Measurements from ENCODE around the gene RBPMS2. TPM values are rescaled to one million over a fixed set of nuclear protein-coding genes. Genes with fewer than 3 reads are reported as not detected.

RBPMS2 gene
- total RNA-seq, 5 donors from 2014 or later (not counting 1 experiment from before 2014, with no cell fraction given) = 0.16 to 0.26 (median 0.20) TPM; not detected in 2

DNA sequence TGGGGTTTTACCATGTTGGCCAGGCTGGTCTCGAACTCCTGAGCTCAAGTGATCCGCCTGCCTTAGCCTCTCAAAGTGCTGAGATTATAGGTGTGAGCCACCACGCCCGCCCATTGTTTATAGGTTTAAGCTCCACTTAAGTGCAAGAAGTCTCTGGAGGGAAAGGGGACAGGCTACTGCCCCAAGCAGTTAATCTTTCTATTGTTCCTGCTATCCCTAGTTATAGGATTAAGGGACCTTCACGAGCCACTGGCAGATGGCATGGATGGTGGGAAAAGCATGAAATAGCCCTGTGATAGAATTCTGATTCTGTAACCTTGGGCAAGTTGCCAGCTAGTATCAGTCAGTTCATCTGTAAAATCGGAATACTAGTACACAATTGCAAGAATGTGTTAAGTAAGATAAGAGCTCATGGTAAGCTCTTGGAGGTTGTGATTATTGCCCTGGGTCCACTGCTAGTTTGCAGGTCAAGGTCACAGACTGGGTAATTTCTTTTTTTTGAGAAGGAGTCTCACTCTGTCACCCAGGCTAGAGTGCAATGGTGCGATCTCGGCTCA lies 5.3 kb upstream of the RBPMS2 start:
- Mint-ChIP-seq H3K9me3 (no peaks in the 10 kb centered on the region), H3K36me3 (no peaks in the 10 kb centered on the region), H3K4me3 (no peak overlapping the region), H3K4me1 (peaks cover 4 to 16% (median 9%) of the 10 kb centered on the region in 3 donors), H3K27ac (no peak overlapping the region), H3K27me3 (peaks cover 15 to 20% of the 10 kb centered on the region in 2 donors)
- Histone ChIP-seq H3K4me3 (ENCODE audit: control insufficient read depth in 1 of 2, extremely low read depth in 1 of 2, low read length in 1 of 2) (no peak overlapping the region), H3K36me3 (ENCODE audit: control insufficient read depth in 2 of 2, extremely low read depth in 1 of 2, insufficient read depth in 1 of 2, low read length in 1 of 2) (no peaks in the 10 kb centered on the region), H3K27ac (ENCODE audit: low read length) (no peak overlapping the region), H3K27me3 (replicated peaks in 1 of 2; ENCODE audit: control insufficient read depth in 2 of 2, extremely low read depth in 1 of 2, insufficient read depth in 2 of 2, low read length in 1 of 2) (peaks cover 5 to 16% of the 10 kb centered on the region in 2 experiments), H3K9me3 (no peaks in the 10 kb centered on the region), H3K4me1 (ENCODE audit: control insufficient read depth in 1 of 2, extremely low read depth in 1 of 2, insufficient read depth in 2 of 2, low read length in 2 of 2) (peaks cover 0 to 23% of the 10 kb centered on the region in 2 experiments)
- CTCF ChIA-PET = no interaction called here
- POLR2A ChIA-PET = no interaction called here
- DNase-seq = no peak
- ATAC-seq (replicated peaks in 1 of 4) = no peak
- WGBS (ENCODE audit: insufficient coverage) = no CpG with 5 or more reads among the region's 8 CpGs

DNA sequence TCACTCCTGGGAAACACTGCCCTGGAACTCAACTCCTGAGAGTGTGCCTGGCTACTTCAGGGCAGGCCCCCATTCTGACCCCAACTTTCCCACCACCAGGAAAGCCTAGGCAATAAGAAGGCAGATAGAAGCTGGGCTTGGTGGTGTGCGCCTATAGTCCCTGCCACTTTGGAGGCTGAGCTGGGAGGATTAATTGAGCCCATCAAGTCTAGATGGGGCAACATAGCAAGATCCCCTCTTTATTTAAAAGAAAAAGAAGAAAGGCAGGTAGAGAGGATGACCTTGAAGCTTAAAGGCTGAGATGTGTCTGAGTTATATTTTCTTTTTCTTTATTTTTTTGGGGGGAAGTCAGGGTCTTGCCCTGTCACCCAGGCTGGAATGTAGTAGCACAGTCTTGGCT lies 4.2 kb upstream of the RBPMS2 start:
- no peaks in the 10 kb centered on the region for H3K36me3 ChIP-seq (ENCODE audit: control insufficient read depth in 2 of 2, extremely low read depth in 1 of 2, insufficient read depth in 1 of 2, low read length in 1 of 2)
- H3K36me3 Mint-ChIP-seq = no peaks in the 10 kb centered on the region
- peaks cover 0 to 24% of the 10 kb centered on the region in 2 experiments for H3K4me1 ChIP-seq (ENCODE audit: control insufficient read depth in 1 of 2, extremely low read depth in 1 of 2, insufficient read depth in 2 of 2, low read length in 2 of 2)
- H3K9me3 Mint-ChIP-seq = no peaks in the 10 kb centered on the region
- ChIA-PET POLR2A (no interaction called here), CTCF (interaction anchor here in 1 of 2 donors (0.6 kb wide), 1 partner anchor 1205 kb away, joined by 4 read pairs; no protein-coding TSS in a partner anchor)
- peaks cover 15 to 21% of the 10 kb centered on the region in 2 donors for H3K27me3 Mint-ChIP-seq
- peaks cover 4 to 16% (median 9%) of the 10 kb centered on the region in 3 donors for H3K4me1 Mint-ChIP-seq
- peaks cover 5 to 16% of the 10 kb centered on the region in 2 experiments for H3K27me3 ChIP-seq (replicated peaks in 1 of 2; ENCODE audit: control insufficient read depth in 2 of 2, extremely low read depth in 1 of 2, insufficient read depth in 2 of 2, low read length in 1 of 2)
- no peak overlapping the region for H3K27ac Mint-ChIP-seq
- no peak overlapping the region for H3K4me3 Mint-ChIP-seq
- no peak overlapping the region for H3K27ac ChIP-seq (ENCODE audit: low read length)
- no peak overlapping the region for H3K4me3 ChIP-seq (ENCODE audit: control insufficient read depth in 1 of 2, extremely low read depth in 1 of 2, low read length in 1 of 2)
- no peak for ATAC-seq (replicated peaks in 1 of 4)
- no CpG with 5 or more reads among the region's 1 CpG for WGBS (ENCODE audit: insufficient coverage)
- H3K9me3 ChIP-seq = no peaks in the 10 kb centered on the region
- no peak for DNase-seq

DNA sequence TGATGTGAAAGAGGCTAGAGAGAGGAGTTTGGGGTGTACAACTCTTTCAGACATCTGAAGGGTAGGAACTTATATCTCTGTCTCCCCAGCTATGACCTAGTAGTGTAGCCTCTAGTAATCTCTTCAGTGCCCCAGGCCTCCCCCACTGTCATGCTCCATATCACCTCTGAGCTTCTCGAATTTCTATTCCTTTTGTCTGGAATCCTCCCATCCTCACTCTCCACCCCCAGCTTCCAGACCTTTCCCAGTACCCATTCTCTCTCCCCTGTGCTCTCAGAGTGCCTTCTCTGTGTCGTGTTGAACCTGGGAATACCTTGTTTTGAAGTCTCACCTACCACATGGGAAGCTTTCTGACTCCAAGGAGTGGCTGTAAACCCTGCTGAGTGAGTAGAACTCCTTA lies 3.6 kb upstream of the RBPMS2 start:
- H3K36me3 ChIP-seq (ENCODE audit: control insufficient read depth in 2 of 2, extremely low read depth in 1 of 2, insufficient read depth in 1 of 2, low read length in 1 of 2) = no peaks in the 10 kb centered on the region
- POLR2A ChIA-PET = interaction anchor here in 1 of 2 donors (0.5 kb wide), 1 partner anchor 25 kb away, joined by 3 read pairs; no protein-coding TSS in a partner anchor
- H3K27me3 Mint-ChIP-seq = peaks cover 20 to 26% of the 10 kb centered on the region in 2 donors
- WGBS (ENCODE audit: insufficient coverage) = 38% methylated on average over 1 of the region's 2 CpGs
- H3K4me1 ChIP-seq (ENCODE audit: control insufficient read depth in 1 of 2, extremely low read depth in 1 of 2, insufficient read depth in 2 of 2, low read length in 2 of 2) = peaks cover 0 to 30% of the 10 kb centered on the region in 2 experiments
- no peaks in the 10 kb centered on the region for H3K36me3 Mint-ChIP-seq
- H3K4me3 Mint-ChIP-seq = no peak overlapping the region
- H3K27ac Mint-ChIP-seq = no peak overlapping the region
- ATAC-seq (replicated peaks in 1 of 4) = no peak
- H3K9me3 ChIP-seq = no peaks in the 10 kb centered on the region
- no peak overlapping the region for H3K4me3 ChIP-seq (ENCODE audit: control insufficient read depth in 1 of 2, extremely low read depth in 1 of 2, low read length in 1 of 2)
- H3K27ac ChIP-seq (ENCODE audit: low read length) = no peak overlapping the region
- H3K27me3 ChIP-seq (replicated peaks in 1 of 2; ENCODE audit: control insufficient read depth in 2 of 2, extremely low read depth in 1 of 2, insufficient read depth in 2 of 2, low read length in 1 of 2) = peaks cover 7 to 22% of the 10 kb centered on the region in 2 experiments
- no peaks in the 10 kb centered on the region for H3K9me3 Mint-ChIP-seq
- H3K4me1 Mint-ChIP-seq = peaks cover 7 to 20% (median 9%) of the 10 kb centered on the region in 3 donors
- CTCF ChIA-PET = no interaction called here
- DNase-seq = no peak

DNA sequence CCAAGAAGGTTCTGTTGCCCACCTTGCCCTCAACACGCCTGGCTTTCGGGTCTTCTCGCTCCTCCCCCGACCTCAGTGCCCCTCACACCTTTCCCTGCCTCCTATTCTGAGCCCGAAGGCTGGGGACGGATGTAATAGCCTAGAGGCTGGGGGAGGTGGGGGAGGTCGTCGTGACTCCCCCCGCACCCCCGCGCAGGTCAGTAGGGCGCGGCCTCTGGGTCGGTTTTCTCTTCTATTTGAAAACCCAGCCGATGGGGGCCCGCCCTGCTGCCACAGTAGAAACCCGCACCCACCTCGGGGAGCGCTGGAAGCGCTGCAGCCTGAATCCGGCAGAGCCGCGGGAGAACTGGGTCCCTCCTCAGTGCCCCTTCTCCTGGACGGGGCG lies 1.0 kb upstream of the RBPMS2 start:
- Histone ChIP-seq H3K36me3 (ENCODE audit: control insufficient read depth in 2 of 2, extremely low read depth in 1 of 2, insufficient read depth in 1 of 2, low read length in 1 of 2) (no peaks in the 10 kb centered on the region), H3K4me3 (ENCODE audit: control insufficient read depth in 1 of 2, extremely low read depth in 1 of 2, low read length in 1 of 2) (no peak overlapping the region), H3K27ac (ENCODE audit: low read length) (no peak overlapping the region), H3K9me3 (no peaks in the 10 kb centered on the region), H3K27me3 (replicated peaks in 1 of 2; ENCODE audit: control insufficient read depth in 2 of 2, extremely low read depth in 1 of 2, insufficient read depth in 2 of 2, low read length in 1 of 2) (peaks cover 9 to 35% of the 10 kb centered on the region in 2 experiments), H3K4me1 (ENCODE audit: control insufficient read depth in 1 of 2, extremely low read depth in 1 of 2, insufficient read depth in 2 of 2, low read length in 2 of 2) (peaks cover 0 to 15% of the 10 kb centered on the region in 2 experiments)
- POLR2A ChIA-PET = no interaction called here
- 68% methylated on average over 19 of the region's 25 CpGs for WGBS (ENCODE audit: insufficient coverage)
- CTCF ChIA-PET = no interaction called here
- ATAC-seq (replicated peaks in 1 of 4) = no peak
- no peaks in the 10 kb centered on the region for H3K9me3 Mint-ChIP-seq
- H3K27me3 Mint-ChIP-seq = peaks cover 30 to 46% of the 10 kb centered on the region in 2 donors
- H3K36me3 Mint-ChIP-seq = no peaks in the 10 kb centered on the region
- no peak overlapping the region for H3K27ac Mint-ChIP-seq
- H3K4me3 Mint-ChIP-seq = peak overlapping the region; percentile 64 to 77 (median 71)
- no peak for DNase-seq
- peaks cover 3 to 11% (median 6%) of the 10 kb centered on the region in 3 donors for H3K4me1 Mint-ChIP-seq

DNA sequence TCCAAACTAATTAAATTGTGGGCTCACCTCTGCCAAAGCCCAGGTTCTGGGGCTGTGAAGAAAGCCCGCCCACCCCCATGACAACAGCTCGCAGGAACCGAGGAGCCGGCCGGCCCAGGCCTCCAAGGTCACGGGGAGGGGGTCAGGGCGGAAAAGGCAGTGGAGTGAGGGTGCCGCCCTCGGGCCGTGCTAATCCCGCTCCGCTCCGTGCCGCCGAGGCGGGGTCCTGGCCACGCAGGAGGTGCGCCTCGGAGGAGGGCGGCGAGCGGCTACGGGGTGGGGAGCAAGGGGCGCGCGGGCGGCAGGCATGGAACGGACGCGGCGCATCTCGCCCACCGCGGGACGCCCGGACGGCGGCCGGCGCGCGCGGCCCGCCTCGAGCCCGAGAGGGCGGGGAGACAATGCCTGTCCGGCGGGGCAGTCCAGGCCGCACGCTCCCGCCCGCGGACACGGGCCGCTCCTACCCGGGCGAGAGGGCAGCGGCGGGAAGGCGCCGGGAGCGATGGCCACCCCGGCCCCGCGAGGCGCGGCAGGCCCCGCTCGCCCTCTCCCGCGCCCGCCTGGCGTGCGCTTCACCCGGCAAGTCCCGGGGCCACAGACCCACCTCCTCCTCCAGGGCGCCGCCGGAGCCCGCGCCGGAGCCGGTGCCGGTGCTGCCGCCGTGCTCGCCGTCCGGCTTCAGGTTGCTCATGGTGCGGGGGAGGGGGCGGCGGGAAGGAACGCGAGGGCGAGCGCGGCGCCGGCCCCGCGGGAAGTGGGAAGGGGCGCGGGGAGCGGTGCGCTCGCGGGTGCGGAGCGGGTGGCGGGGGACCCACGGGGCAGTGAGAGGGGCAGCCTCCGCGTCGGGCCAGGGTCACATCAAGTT lies 528 bp downstream of the RBPMS2 start:
- POLR2A ChIA-PET = no interaction called here
- Mint-ChIP-seq H3K27me3 (peaks cover 31 to 44% of the 10 kb centered on the region in 2 donors), H3K9me3 (no peaks in the 10 kb centered on the region), H3K4me1 (peaks cover 3 to 11% (median 6%) of the 10 kb centered on the region in 3 donors), H3K4me3 (peak overlapping the region; percentile 62 to 67 (median 65)), H3K36me3 (no peaks in the 10 kb centered on the region), H3K27ac (no peak overlapping the region)
- H3K9me3 ChIP-seq = no peaks in the 10 kb centered on the region
- H3K36me3 ChIP-seq (ENCODE audit: control insufficient read depth in 2 of 2, extremely low read depth in 1 of 2, insufficient read depth in 1 of 2, low read length in 1 of 2) = no peaks in the 10 kb centered on the region
- peaks cover 0 to 13% of the 10 kb centered on the region in 2 experiments for H3K4me1 ChIP-seq (ENCODE audit: control insufficient read depth in 1 of 2, extremely low read depth in 1 of 2, insufficient read depth in 2 of 2, low read length in 2 of 2)
- ATAC-seq (replicated peaks in 1 of 4) (peak; percentile 39 to 47 (median 40)), DNase-seq (peak in 8 of 35 experiments; percentile 3 to 24 (median 10))
- peaks cover 9 to 35% of the 10 kb centered on the region in 2 experiments for H3K27me3 ChIP-seq (replicated peaks in 1 of 2; ENCODE audit: control insufficient read depth in 2 of 2, extremely low read depth in 1 of 2, insufficient read depth in 2 of 2, low read length in 1 of 2)
- CTCF ChIA-PET = no interaction called here
- 4% methylated on average over 95 of the region's 115 CpGs for WGBS (ENCODE audit: insufficient coverage)
- no peak overlapping the region for H3K27ac ChIP-seq (ENCODE audit: low read length)
- H3K4me3 ChIP-seq (ENCODE audit: control insufficient read depth in 1 of 2, extremely low read depth in 1 of 2, low read length in 1 of 2) = peak overlapping the region in 1 of 2 donors; percentile 3

DNA sequence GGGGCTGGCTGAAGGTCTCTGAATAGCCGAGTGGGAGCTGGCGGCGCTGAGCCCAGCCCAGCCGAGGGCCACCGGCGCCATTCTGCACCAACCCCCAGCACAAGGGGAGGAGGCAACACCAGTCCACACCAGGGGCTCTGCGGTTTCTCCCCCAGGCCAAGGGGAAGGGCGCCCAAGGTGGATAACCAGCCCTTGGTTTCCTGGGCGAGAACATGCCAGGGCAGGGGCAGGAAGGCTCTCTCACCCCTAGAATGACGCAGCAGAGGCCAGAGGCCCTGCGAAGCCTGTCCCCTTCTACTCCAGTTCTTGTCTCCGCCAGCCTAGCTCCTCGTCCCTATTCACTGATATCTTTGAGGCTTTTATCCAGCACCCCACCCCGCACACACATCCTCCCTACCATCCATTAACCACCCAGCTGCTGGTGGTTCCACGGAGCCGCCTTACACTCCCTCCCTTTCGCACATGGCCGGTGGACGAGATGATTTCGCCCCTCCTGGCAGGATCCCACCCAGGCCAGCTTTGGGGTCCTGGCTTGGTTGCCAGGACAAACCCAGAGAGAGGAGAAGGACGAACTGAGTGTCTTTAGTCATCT lies 1.3 kb downstream of the RBPMS2 start:
- no peaks in the 10 kb centered on the region for H3K36me3 Mint-ChIP-seq
- ChIA-PET POLR2A (no interaction called here), CTCF (no interaction called here)
- Histone ChIP-seq H3K27me3 (replicated peaks in 1 of 2; ENCODE audit: control insufficient read depth in 2 of 2, extremely low read depth in 1 of 2, insufficient read depth in 2 of 2, low read length in 1 of 2) (peaks cover 9 to 35% of the 10 kb centered on the region in 2 experiments), H3K27ac (ENCODE audit: low read length) (no peak overlapping the region), H3K4me3 (ENCODE audit: control insufficient read depth in 1 of 2, extremely low read depth in 1 of 2, low read length in 1 of 2) (no peak overlapping the region), H3K36me3 (ENCODE audit: control insufficient read depth in 2 of 2, extremely low read depth in 1 of 2, insufficient read depth in 1 of 2, low read length in 1 of 2) (no peaks in the 10 kb centered on the region), H3K9me3 (no peaks in the 10 kb centered on the region), H3K4me1 (ENCODE audit: control insufficient read depth in 1 of 2, extremely low read depth in 1 of 2, insufficient read depth in 2 of 2, low read length in 2 of 2) (peaks cover 0 to 13% of the 10 kb centered on the region in 2 experiments)
- no peak overlapping the region for H3K27ac Mint-ChIP-seq
- no peak for ATAC-seq (replicated peaks in 1 of 4)
- WGBS (ENCODE audit: insufficient coverage) = 80% methylated on average over 12 of the region's 21 CpGs
- H3K9me3 Mint-ChIP-seq = no peaks in the 10 kb centered on the region
- H3K4me1 Mint-ChIP-seq = peaks cover 3 to 11% (median 6%) of the 10 kb centered on the region in 3 donors
- peak overlapping the region; percentile 62 to 67 (median 65) for H3K4me3 Mint-ChIP-seq
- H3K27me3 Mint-ChIP-seq = peaks cover 31 to 44% of the 10 kb centered on the region in 2 donors
- DNase-seq = no peak
